PC-9 (cell line): Measurements from ENCODE around the gene GARNL3.

ENCODE experiments used
- CTCF ChIP-seq: fragments of 200-600 bp; sonication (generic); conservative IDR thresholded peaks from 2 replicates; pipeline ENCODE4 v1.6.1; 2017; ENCODE audit warnings: mixed run types, antibody characterized with exemption, mild to moderate bottlenecking, moderate library complexity
- EZH2 ChIP-seq: fragments of 200-600 bp; sonication (generic); IDR thresholded peaks from 2 replicates; pipeline ENCODE4 v1.8.0; 2017; ENCODE audit warnings: antibody characterized with exemption, low read depth

GRCh38 chr9:127390248-127390545 is 125.6 kb downstream of the GARNL3 start:
- no peak for TF ChIP-seq CTCF
- no peak for TF ChIP-seq EZH2
